NCI-H187 treated with DMSO at 0.1 percent for 48 hours (cell line): ENCODE data around the gene TUBD1.
"Not testable (repeated sequence)": the region's sequence is repeated elsewhere in the genome, so short reads cannot be mapped to it uniquely, and the experiment has no call there.

Experiments used
- DNase-seq: peaks from one replicate; lab custom pipeline; 2025; lab: John Stamatoyannopoulos, UW

The TUBD1 gene

GRCh38 chr17:59874376-59874775, 18.4 kb downstream of the TUBD1 start:
- DNase-seq: no peak

- not testable (repeated sequence) for DNase-seq
Measured at GRCh38 chr17:59873414-59873813, 19.3 kb downstream of the TUBD1 start.

GRCh38 chr17:59872351-59872750, 20.4 kb downstream of the TUBD1 start:
- DNase-seq: no peak

GRCh38 chr17:59870482-59870881, 22.3 kb downstream of the TUBD1 start:
- no peak for DNase-seq

GRCh38 chr17:59869941-59870218, 22.9 kb downstream of the TUBD1 start:
- no peak for DNase-seq

GRCh38 chr17:59863616-59864015, 29.1 kb downstream of the TUBD1 start:
- DNase-seq: no peak

- no peak for DNase-seq
Measured at GRCh38 chr17:59859444-59860025, 33.2 kb downstream of the TUBD1 start.

- no peak for DNase-seq
Measured at GRCh38 chr17:59858932-59859331, 33.8 kb downstream of the TUBD1 start.

- DNase-seq: no peak
Measured at GRCh38 chr17:59858167-59858816, 34.5 kb downstream of the TUBD1 start.

- DNase-seq: no peak
Measured at GRCh38 chr17:59856859-59857794, 35.6 kb downstream of the TUBD1 start.

- not testable (repeated sequence) for DNase-seq
Measured at GRCh38 chr17:59853919-59854729, 38.6 kb downstream of the TUBD1 start.

GRCh38 chr17:59853168-59853918, 39.4 kb downstream of the TUBD1 start:
- no peak for DNase-seq

GRCh38 chr17:59852847-59853167, 39.9 kb downstream of the TUBD1 start:
- DNase-seq: not testable (repeated sequence)

GRCh38 chr17:59851439-59852375, 41.0 kb downstream of the TUBD1 start:
- no peak for DNase-seq

- not testable (repeated sequence) for DNase-seq
Measured at GRCh38 chr17:59850311-59850710, 42.4 kb downstream of the TUBD1 start.

- no peak for DNase-seq
Measured at GRCh38 chr17:59848778-59849177, 44.0 kb downstream of the TUBD1 start.

GRCh38 chr17:59848385-59848668, 44.4 kb downstream of the TUBD1 start:
- DNase-seq: no peak

- no peak for DNase-seq
Measured at GRCh38 chr17:59846394-59847165, 46.2 kb downstream of the TUBD1 start.

GRCh38 chr17:59845595-59846393, 46.9 kb downstream of the TUBD1 start:
- DNase-seq: no peak
